ENCODE data around the gene SORCS2.

Gene SORCS2

GRCh38 chr4:7661066-7661748 lies 468.9 kb downstream of the SORCS2 start:
- DNase-seq, result no peak

GRCh38 chr4:7661846-7662506 lies 469.6 kb downstream of the SORCS2 start:
- DNase-seq, result no peak

DNA sequence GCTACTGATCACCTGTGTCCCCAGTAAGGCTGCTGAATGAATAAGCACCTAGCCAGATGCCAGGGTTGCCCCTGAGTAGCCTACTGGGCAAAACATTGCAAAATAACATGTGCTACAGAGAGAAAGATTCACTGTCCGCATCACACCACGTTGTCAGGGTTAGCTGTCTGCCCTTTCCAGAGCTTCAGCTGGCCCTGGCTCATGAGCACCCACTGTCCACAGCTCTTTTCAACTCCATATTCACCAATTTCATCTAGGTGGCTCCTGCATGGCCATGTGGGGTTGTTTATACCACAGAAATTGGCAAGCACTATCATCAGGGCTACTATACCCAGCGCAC lies 470.1 kb downstream of the SORCS2 start:
- DNase-seq, result no peak

- DNase-seq, result no peak
Measured at GRCh38 chr4:7663075-7663541, 470.8 kb downstream of the SORCS2 start.

DNA sequence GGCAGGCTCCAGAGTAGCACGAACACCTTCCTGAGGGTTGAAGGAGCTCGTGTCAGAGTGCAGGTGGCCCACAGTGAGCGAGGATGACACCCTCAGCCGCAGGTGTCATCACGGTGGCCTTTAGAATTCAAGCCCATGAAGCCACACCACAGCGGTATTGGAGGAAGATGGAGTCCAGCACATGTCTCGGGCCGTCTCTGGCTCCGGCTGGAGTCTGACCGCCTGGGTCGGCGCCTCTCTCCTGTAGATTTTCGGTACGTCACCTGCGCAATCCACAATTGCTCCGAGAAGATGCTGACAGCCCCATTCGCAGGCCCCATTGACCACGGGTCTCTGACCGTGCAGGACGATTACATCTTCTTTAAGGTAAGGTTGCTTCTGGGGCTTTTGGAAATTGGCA lies 471.8 kb downstream of the SORCS2 start:
- no peak for DNase-seq

DNA sequence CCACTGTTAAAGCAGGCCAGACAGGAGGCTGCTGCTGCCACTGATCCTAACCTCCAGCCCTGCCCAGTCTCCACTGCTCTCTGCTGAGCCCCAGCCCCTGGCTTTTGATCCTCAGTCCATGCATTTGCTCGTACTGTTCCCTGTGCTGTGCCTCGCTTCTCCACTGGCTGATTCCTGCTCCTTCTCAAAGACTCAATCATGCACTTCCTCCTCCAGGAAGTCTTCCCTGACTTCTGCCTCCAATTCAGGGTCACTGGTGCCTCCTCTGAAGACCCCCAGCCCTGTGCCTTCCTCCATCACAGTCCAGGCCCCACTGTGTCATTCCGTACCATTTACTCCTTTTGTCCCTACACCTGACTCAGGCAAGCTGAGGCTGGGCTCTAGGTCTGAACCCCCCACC lies 473.0 kb downstream of the SORCS2 start:
- no peak for DNase-seq

DNA sequence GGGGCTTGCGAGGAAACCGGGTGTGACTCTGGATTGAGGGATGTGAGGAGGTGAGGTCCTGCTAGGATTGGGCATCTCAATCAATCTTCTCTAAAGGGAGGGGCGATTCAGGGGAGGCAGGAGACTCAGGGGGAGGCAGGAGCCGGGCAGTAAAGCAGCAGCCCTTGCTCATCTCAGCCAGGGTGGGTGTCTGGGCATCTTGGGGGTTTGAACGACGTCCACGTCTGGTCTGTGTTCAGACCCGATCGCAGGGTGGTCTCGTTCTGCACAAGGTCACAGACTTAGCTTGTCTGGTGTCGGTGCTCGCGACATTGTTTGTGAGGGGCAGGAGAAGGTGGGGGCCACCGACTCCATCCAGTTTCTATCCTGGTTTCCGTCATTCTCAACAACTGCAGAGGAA lies 473.7 kb downstream of the SORCS2 start:
- no peak for DNase-seq

GRCh38 chr4:7666744-7667143 lies 474.4 kb downstream of the SORCS2 start:
- DNase-seq, result no peak

GRCh38 chr4:7668271-7668670 lies 475.9 kb downstream of the SORCS2 start:
- no peak for DNase-seq

DNA sequence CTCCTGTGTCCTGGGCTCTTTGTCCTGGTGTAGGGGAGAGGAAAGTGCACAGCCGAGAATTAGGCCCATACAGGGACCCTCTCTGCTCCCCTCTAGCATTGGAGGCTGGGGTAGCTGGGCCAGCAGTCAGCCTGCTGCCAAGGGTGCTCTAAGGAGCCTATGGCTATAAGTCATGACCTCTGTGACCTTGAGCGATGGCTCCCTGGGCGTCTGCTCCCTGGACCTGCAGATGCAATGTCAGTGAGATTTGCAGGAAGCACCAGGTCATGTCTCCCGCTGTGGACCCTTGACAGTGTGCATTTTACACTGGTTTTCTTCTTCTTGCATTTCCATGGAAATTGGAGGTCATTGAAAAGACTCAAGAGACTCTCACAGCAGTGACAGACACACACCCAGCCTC lies 476.5 kb downstream of the SORCS2 start:
- DNase-seq, result no peak

DNA sequence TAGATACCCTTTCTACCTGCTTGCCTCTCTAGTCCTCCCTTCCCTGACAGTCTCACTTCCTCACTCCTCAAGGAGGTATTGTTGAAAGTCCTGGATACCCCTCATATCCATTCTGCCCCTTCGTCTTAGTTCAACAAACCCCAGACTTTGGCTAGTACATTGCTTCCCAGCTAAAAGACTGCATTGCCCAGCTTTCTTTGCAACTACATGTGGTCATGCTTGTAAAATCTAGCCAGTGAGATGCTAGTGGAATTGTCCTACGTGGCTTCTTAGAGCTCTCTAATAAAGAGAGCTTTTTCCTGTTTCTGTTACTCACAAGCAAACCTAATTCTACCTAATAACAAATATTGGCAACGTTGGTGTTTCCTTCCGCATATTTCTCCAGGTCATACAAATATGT lies 480.3 kb downstream of the SORCS2 start:
- no peak for DNase-seq

GRCh38 chr4:7673121-7673520 lies 480.8 kb downstream of the SORCS2 start:
- no peak for DNase-seq

- DNase-seq, result no peak
Measured at GRCh38 chr4:7674706-7675105, 482.4 kb downstream of the SORCS2 start.

DNA sequence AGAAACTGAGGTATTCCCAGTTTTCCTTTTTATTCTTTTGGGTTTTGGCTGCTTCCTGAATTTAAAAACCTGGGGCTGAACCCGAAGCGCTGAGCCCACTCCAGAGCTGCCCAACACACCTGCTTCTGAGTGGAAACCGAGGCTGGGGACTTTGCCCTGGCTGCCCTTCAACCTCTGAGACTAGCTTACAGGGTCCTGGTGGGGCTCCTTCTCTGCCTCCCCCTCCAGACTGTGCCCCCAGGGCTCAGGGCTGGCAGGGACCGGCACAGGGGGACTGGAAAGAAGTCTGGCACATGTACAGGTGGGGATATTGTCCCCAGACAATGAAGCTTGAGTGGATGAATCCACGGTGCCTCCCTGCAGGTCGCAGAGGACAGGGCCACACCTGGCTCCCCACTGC lies 482.8 kb downstream of the SORCS2 start:
- no peak for DNase-seq

DNA sequence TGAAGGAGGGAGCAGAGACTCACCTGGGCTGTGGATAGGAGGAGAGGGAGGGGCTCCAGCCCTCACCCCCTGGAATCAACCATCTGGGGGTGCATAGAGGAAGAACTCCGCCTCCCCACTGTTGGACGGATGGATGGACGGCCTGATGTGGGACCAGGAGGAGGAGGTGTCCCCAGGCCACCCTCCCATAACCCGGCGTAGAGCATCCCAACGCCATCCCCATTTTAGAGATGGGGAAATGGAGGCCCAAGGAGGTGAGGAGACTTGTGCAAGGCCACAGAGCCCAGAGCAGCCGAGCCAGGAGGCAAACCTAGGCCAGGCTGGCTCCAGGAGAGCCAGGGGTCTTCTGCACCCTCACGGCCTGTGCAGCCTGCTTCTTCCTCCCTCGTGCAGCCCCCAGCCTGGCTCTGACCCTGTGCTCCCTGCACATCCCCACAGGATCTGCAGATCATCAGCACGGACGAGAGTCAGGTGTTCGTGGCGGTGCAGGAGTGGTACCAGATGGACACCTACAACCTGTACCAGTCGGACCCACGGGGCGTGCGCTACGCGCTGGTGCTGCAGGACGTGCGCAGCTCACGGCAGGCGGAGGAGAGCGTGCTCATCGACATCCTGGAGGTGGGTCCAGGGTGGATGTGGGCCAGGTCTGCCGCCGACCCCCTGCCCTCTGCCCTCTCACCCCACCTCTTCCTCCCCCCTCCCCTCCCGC lies 483.4 kb downstream of the SORCS2 start:
- no peak for DNase-seq

DNA sequence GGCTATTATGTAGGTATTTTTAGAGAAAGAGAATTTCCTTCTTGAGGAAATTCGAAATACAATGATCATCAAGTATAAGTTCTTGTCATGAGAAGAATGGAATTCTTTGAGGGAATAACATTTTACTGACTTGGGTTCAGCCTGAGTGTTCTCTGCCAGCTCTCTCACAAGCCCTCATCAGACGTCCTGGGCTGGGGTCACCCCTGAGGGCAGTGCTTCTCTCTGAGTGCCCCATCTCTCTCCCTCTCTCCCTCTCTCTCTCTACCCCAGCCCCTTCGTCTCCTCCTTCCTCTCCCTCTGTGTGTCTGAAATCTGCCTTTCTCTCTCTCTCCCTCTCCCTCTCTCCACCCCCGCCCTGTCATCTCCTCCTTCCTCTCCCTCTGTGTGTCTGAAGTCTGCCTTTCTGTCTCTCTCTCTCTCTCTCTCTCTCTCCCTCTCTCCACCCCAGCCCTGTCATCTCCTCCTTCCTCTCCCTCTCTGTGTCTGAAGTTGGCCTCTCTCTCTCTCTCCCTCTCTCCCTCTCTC lies 484.1 kb downstream of the SORCS2 start:
- no peak for DNase-seq

- no peak for DNase-seq
Measured at GRCh38 chr4:7677086-7677485, 484.7 kb downstream of the SORCS2 start.

DNA sequence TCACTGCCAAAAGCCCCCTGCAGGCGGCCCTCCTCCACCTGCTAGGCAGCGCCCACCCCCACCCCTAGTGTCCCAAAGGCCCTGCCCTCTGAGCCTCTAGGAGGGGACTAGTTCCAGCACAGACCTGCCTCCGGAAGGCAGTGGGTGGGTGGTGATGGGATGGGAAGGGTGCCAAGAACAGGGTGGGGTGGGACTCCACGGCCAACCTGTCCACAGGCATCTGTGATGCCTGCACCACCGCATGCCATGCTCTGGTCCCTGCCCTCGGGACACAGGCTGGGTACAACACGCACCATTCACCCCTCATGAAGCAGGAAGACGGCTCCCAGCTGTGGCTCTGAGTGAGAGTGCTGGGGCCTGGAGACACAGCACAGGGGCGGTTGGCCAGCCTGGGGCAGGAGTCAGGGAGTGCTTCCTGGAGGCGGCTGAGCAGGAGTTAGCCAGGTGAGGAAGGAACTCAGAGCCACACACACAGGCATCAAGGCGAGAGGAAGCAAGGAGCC lies 485.5 kb downstream of the SORCS2 start:
- no peak for DNase-seq

- no peak for DNase-seq
Measured at GRCh38 chr4:7678318-7678852, 486.0 kb downstream of the SORCS2 start.

- no peak for DNase-seq
Measured at GRCh38 chr4:7679406-7680040, 487.2 kb downstream of the SORCS2 start.

DNA sequence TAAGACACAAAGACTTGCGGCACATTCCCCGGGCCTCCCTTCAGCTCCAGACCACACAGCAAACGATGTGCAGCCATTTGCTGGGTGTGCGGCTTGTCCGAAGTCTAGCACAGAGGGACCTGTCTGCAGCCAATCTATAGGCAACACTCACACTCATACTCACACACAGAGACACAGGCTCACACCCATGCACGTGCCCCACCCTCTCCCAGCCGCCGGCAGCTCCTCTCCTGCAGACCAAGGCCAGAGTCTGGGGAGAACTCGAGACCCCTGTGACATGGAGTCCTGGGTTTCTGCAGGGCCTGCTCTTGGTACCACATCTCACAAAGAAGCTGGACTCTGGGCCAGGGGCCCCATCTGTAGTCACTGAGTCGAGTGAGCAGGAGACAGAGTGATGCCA lies 487.8 kb downstream of the SORCS2 start:
- DNase-seq, result no peak

GRCh38 chr4:7680731-7681130 lies 488.4 kb downstream of the SORCS2 start:
- DNase-seq, result no peak

GRCh38 chr4:7683126-7683703 lies 490.9 kb downstream of the SORCS2 start:
- no peak for DNase-seq
